ENCODE measurements around the gene EXOSC9.

- TF ChIP-seq CTCF (conservative IDR thresholded peaks at IDR 0.05; ENCODE audit: low read depth, low read length) (no peak), EZH2 (IDR thresholded peaks at IDR 0.05; ENCODE audit: borderline replicate concordance, low read depth, low read length, poor library complexity, severe bottlenecking) (no peak)
Measured at GRCh38 chr4:121822047-121822446, 20.9 kb downstream of the EXOSC9 start.
